Pons (tissue), 1 donor: ENCODE results near the gene RPAIN.
A peak's percentile ranks its signal among the peaks of the same experiment; 100 is the strongest.
"Not testable (repeated sequence)": the region's sequence is repeated elsewhere in the genome, so short reads cannot be mapped to it uniquely, and the experiment has no call there.

Experiments
- DNase-seq: peaks from one replicate; pipeline ENCODE4 v3.0.0-alpha.2; 2016; ENCODE audit warnings: low spot score

RPAIN gene

DNA sequence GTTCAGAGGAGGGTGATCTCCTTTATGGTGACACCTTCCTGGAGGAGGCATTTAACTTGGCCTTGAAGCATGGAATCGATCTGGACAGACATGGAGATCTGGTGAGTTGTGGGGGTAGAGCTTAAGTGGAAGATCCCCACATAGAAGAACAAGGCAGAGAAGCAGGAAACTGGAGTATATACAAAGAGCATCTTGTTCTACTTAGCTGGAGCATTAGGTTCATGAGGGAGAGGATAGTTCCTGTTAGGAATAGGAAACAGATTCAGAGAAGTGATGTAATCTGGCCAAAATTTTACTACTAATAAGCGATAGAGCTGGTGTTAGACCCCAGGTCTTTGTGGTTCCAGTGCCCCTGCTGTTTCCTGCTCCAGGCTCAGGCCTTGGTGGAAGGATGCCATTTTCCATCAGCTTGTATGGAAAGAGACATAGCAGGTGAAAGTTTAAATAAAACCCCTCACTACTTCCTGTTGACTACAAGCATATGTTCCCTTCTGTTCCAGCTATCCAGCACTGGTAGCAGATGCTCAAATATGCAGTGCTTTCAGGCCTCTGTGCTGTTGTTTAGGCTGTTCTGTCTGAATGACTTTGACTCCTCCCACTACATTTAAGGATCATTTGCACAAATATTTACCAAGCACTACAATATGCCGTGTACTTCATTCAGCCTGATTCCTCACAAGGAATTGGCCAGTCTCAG, 9.4 kb downstream of the RPAIN start:
- no peak for DNase-seq

DNA sequence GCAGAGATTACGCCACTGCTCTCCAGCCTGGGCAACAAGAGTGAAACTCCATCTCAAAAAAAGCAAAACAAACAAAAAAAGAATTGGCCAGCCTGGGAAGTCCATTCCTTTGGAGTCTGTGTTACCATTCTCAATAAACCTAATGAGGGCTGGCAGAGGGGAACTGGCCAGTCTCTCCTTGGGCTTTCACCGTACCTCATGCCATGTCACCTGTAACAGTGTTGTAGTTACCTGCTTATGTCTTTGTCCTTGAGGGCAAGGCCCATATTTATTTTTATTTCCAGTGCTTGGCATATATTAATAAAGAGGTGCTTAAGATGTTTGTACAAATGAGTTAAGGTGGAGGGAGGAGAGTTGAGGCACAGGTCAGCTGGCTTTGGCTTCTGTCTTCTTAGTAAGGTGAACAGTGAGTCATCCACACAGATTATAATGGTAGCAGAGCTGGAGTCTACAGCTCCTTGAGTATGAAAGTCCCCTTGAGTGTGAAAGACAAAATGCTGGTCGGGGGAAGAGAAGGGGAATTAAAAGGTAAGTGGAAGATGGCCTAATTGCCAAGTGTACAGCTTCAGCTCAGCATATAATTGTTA, 10.5 kb downstream of the RPAIN start:
- DNase-seq = no peak

DNA sequence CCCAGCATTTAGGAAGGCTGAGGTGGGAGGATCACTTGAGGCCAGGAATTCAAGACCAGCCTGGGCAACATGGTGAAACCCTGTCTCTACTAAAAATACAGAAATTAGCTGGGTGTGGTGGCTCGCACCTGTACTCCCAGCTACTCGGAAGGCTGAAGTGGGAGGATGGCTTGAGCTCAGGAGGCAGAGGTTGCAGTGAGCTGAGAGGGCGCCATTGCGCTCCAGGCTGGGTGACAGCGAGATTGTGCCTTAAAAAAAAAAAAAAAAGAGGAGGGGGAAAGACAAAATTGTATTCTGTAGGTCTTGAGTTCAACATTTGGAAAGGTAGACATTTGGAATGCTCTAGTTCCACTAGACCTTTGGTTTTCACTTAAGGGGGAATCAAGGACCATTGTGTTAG, 11.3 kb downstream of the RPAIN start:
- not testable (repeated sequence) for DNase-seq

DNA sequence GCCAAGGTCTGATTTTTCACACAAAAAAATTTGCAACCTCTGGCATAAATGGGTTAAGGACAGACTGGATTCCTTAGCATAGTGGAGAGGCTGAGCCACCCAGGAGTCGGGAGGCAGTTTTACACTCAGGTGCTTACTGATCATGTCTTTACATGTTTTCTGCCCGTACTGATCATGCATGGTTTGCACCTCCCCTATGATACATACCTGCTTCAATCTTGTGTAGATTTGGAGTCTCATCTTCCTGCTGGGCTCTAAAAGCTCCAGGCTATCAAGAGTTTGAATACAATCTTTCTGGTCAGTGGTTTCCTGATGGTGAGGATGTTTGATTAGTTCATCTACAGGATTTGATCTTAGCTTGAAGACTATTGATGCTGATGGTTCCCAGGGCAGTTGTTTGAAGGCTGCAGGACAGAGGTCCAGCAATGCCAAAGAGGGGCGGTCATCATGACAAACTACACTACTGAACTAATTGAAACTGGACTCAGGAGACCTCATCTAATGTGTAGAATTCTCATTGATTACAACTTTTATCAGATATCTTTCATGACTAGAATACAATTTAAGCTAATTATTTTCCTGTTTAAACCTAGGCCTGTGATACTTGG, 12.1 kb downstream of the RPAIN start:
- no peak for DNase-seq

DNA sequence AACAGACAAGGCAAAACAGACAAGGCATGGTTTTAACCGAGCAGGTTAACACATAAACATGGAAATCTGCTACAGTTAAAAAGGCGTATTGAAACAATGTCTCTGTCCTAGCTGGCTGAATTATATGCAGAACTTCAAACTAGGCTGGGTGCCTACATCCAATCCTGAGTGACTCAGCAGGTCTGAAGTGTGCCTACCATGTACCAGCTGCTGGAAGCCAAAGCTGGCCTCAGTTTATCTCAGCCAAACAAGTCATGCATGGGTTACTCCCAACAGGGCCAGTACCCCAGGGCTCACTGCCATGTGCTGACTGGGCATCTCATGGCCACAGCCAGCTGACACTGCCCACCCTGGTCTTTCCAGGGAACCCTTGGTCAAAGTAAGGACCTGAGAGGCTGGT, 15.0 kb downstream of the RPAIN start:
- no peak for DNase-seq

DNA sequence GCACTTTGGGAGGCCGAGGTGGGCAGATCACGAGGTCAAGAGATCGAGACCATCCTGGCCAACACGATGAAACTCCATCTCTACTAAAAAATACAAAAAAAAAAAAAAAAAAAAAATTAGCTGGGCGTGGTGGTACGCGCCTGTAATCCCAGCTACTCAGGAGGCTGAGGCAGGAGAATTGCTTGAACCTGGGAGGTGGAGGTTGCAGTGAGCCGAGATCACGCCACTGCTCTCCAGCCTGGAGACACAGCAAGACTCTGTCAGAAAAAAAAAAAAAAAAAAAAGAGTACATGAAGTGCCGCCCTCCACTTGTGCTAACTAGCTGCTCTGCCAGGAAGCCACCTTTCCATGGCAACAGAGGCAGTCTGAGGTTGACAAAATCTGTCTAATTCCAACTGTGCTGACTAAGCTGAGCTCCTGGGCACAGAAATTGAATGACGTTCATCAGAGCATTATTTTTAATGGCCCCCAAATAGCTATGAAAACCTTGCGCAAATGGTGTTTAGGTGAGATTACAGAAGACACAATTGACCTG, 15.9 kb downstream of the RPAIN start:
- not testable (repeated sequence) for DNase-seq

DNA sequence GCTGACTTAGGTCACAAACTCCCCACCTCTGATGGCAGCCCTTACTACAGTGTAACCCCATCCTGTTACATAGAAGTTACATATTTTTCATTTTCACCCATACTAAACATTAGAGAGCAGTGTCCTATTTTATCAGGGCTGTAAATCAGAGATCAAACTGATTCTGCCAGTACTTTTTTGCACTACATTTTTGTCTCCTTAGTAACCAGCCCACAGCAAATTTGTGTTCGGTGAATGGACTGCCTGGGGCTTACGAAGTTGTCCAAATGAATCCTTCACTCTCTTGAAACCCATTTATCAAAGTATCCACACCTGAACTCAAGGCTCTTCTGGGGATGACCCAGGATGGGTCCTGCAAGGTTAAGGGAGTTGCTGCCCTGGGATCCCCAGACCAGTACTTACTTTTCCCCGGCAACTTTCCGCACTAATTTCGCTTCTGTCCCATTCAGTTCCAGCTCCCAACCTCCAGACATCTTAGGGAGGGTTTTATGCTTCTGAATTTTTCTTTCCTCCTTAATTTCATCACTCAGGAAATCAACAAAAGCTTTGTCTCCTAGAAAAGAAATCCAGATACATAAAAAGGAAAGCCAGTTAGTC, 17.8 kb downstream of the RPAIN start:
- no peak for DNase-seq

DNA sequence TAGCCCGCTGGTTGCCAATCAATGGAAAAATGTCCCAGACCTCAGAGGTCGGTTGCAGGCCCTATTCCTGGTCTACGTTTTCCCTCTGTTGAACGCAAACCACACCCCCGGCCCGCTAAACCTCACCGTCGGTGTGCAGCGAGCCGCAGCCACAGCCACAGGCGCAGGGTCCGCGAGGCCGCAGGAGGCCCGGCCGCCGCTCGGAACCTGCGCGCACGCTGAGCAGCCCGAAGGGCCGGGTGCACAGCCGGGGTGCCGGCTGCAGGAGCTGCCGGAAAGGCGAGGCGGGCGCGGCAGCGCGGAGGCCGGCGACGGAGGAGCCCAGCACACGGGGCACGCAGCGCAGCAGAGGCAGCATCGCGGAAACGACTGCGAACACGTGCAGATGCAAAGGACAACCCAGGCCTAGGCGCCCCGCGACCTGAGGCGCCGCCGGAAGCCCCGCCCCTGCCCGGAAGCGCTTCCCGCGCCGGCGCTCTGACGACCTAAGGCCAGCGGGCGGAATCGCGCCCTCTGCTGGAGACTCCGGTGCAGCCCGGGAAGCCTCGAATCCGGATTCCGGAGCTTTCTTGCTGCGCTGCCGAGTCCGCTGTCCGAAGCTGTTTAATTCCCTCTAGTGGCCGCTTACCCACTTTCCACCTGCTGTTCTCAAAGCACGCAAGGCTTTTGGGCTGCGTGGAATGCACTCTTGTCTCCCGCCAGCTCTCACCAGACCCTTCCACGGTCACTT, 18.9 kb downstream of the RPAIN start, which contains the start of gene C1QBP:
C1QBP (minus strand) TSS at position 440 of the 730 bp plus-strand sequence; CDS start at position 358, 82 bp downstream.
- DNase-seq = peak; percentile 90

DNA sequence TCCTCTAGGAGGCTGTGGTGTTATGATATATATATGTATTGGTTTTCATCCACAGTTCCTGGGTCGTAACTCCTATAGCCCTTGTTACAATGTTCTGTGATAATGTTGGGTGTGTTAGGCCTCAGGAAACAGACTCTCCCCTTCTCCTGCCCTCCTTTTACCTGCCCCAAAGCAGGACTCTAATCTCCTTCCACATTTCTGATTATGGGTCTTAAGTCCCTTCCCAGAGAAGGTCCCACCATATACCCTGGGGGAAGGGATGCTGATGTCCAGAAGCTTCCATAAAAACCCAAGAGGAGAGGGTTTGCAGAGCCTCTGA, 19.4 kb downstream of the RPAIN start:
- DNase-seq = no peak

DNA sequence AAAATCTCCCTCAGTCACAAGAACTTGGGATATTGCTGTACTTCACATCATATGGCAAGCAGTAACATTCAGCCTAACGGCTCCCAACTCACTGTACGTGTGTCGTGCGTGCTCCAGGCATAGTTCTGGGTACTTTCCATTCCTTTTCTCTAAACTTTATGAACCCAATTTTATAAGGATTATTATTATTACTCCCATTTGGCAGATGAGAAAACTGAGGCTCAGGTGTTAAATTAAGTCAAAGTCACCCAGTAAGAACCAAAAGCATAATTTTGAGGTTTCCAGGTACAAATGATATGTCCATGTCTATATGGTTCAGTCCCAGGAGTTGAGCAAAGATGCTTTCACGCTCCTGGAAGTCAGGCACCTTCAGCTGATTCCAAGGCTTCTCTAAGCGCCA, 23.7 kb downstream of the RPAIN start:
- DNase-seq = no peak

DNA sequence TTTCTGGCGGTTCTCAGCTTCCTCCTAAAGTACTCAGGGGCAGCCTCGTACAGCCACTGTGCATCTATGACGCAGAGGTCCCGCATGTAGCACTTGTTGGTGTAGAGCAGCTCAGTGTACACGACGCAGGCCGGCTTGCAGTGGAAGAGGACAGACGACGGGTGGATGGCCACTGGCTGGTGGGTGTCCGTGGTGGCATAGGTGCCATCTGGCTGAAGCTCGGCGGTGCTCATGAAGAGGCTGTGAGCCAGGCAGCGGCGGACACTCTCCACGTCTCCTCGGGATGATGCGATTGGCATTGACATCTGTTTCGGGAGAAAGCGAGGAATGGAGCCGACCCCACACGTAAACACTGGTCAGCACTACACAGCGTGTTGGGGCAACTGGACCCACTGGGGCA, 24.2 kb downstream of the RPAIN start:
- DNase-seq = no peak

DNA sequence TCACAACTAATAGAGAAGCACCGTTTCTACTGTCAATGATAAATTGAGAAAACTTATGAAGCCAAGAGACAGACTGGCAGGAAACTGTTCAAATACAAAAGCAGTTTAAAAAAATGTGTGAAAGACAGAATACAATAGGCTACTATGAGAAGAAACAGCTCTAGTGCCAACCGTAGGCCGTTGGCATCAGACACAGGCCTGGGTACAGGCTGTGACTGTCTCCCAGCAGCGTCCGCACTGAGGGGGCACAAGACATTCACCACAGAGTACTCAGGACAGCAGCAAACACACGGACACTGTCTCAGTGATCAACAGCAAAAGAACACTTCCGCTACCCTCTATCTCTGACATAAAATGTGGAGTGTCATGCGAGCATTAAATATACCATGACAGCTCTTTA, 26.8 kb downstream of the RPAIN start:
- peak; percentile 97 for DNase-seq

DNA sequence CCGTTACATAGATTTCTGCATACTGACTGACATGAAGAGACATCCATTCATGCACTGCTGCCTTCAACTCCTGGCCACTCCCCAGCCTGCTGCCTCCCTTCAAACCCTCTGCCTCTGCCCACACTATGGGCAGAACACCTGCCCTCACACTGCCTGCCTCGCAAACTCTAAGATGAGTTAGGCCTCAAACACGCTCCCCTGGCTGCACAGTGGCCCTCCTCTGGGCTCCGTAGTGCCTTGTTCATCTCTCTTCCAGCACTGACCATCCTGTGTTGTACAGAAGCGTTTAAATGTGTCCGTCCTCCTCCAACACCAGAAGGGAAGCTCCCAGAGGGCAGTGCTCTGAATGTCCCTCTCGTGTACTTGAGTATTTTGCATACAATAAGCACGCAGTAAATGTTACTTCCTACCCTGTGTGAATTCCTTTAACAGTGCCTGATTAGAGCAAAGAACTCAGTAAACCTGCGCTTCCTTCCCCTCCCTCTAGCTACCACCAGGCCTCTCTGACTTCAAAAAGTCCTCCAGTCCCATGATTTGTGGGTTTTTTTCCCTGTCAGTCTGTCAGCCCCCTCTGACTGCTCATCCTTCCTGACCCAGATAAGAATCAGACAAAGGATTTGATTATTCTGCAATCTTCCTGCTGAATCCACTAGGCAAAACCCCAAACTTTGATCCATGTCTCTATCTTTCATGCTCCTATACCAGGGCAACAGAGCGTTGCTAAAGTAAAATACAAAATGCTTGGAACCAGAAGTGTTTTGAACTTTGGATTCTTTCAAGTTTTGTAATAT, 44.9 kb downstream of the RPAIN start:
- no peak for DNase-seq

DNA sequence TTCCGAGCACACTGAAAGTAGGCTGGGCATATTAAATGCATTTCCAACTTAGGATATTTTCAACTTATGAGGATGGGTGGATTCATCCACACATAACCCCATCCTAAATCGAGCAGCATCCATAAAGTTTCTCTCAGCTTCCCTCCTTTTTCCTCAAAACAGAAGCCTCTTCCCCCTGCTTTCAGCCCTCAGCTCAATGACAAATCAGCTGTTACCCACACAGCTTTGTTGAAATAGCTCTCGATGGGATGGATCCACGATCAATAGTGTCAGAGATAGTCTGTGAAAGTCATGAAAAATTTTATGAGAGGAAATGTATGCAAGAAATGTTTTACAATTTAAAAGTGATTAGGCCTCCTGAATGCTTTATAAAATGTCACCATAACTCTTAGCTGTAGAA, 46.3 kb downstream of the RPAIN start:
- DNase-seq = no peak

DNA sequence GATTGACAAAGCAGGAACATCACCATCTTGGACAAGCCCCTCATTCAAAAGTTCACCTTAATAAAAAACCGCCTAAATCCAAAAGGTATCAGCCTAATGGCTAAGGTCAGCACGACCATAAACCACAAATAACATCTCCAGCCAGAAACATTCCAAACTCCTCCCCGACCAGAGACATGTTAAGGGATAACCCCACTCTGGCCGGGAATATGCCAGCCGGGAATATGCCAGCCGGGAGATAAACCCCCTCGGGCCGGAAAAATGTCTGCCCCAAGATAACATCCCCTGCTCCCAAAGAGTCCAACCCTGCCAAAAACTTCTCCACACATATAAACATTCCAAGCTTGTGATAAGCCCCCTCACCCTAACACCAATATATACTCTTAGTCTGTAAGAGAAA, 47.4 kb downstream of the RPAIN start:
- DNase-seq = no peak

DNA sequence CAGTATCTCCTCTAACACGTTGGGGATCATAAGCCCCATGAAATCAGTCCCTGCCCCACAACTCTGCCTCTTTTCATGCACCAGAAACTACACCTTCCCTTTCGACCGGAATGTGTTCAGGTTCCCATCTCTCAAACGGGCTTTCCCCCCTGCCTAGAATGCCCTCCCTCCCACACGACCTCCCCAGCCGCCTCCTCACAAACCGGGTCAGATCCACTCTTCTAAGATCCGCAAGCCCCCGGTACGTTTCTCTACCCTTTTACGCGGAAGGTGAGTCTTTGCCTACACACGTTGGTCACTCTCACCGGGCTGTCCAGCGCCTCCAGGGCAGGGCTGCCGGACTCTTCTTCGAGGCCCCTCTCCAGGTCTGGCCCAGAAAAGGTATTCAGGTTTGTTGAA, 48.1 kb downstream of the RPAIN start:
- no peak for DNase-seq

DNA sequence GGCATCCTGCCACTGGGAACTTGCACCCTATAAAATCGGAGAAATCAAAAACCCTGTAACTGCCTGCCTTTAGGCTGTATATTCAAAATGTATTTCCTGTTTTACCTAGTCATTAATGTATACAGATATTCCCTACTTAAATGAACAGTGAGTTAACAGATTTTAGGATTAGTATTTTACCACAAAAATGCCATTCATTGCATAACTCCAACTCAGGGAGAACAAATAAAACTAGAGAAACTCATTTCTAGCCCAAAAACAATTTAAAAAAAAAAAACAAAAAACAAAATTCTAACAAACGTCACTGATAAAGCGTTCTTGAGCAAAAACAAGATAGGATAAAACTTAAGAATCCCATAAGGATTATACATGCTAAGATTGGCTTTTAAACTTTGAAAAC, 52.5 kb downstream of the RPAIN start:
- no peak for DNase-seq

DNA sequence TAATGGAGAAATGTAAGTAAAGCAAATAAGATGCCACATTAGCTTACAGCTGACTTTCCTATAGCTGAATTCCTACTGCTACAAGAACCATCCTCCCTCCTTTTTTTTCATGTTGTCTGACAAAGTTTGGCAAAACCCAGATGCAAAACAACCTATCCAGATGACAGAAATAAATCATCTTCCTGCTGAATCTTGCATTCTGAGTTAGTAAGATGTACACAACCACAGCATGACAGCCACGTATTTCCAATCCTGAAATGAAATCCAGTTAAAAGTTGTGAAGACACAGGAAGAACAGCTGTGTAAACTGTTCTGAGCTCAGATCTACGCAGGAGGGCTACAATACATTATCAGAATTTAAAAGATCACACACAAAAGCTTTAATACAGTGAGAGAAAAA, 53.9 kb downstream of the RPAIN start:
- no peak for DNase-seq

DNA sequence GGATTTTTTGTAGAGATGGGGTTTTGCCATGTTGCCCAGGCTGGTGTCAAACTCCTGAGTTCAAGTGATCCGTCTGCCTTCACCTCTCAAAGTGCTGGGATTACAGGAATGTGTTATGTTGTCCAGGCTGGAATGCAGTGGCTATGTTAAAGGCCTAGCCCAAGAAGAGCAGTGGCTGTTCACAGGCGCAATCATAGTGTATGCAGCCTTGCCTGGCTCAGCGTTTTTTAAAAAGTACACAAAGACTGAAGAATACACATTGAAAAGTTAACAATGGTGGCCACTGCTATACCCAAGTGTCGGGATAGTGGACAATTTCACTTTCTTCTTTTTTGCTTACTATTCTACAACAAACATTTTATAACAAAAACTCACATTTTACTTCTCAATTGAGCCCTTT, 59.0 kb downstream of the RPAIN start:
- no peak for DNase-seq

DNA sequence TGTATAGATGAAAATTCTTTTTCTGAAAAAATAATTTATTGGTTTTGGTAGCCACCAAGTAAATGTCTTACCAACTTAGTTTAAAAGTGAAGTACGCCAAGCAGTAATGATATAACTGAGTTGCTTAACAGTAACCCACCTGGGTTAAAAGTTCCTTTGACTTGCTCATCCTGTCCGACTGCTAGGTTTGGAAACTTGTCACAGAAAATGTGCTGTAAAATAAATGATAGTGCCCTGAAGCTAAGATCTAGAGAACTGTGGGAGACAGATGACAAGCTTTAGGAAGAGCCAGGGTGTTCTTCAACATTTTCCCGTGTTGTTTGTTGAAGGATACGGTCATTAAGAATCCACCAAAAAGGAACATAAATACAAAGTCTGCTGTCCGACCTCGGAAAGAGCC, 61.0 kb downstream of the RPAIN start:
- DNase-seq = no peak

DNA sequence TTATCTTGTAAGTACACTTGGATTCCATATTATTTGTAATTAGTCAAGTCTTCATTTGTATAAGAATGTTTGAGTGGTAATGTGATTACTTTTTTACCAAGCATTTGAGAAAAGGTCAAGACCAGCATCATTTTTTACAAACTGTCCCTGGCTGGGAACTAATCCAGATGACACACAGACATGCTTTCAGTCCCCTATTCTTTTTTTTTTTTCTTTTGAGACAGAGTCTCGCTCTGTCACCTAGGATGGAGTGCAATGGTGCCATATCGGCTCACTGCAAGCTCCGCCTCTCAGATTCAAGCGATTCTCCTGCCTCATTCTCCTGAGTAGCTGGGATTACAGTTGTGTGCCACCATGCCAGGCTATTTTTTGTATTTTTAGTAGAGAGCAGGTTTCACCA, 61.5 kb downstream of the RPAIN start:
- no peak for DNase-seq
